Activated naive CD8-positive, alpha-beta T cell (primary cell): ENCODE results near the gene PGAP2.
"Not testable (repeated sequence)": the region's sequence is repeated elsewhere in the genome, so short reads cannot be mapped to it uniquely, and the experiment has no call there.

Experiments
- H3K27ac Mint-ChIP-seq: one replicate; pipeline ENCODE4 v1.8.0; 2021; ENCODE audit warnings: mixed read lengths
- H3K27me3 Mint-ChIP-seq: one replicate; pipeline ENCODE4 v1.8.0; 2021; ENCODE audit warnings: mixed read lengths
- H3K36me3 Mint-ChIP-seq: one replicate; pipeline ENCODE4 v1.8.0; 2021; ENCODE audit warnings: mixed read lengths
- H3K4me1 Mint-ChIP-seq: one replicate; pipeline ENCODE4 v1.8.0; 2021; ENCODE audit warnings: low read depth, mixed read lengths
- H3K4me3 Mint-ChIP-seq: one replicate; pipeline ENCODE4 v1.8.0; 2021; ENCODE audit warnings: mild to moderate bottlenecking, mixed read lengths
- H3K9me3 Mint-ChIP-seq: one replicate; pipeline ENCODE4 v1.8.0; 2021; ENCODE audit warnings: low read depth, mixed read lengths

The PGAP2 gene

GRCh38 chr11:3807909-3808860 lies at the start of gene PGAP2:
Gene PGAP2, plus strand, starts transcription at chr11:3808560. Its CDS starts 2,700 bp downstream, at chr11:3811260.
- H3K27ac Mint-ChIP-seq = peak within 1 kb of the TSS; percentile 95
- H3K4me1 Mint-ChIP-seq = peaks cover 14% of the 10 kb centered on the region
- peaks cover 2% of the 10 kb centered on the region for H3K36me3 Mint-ChIP-seq
- H3K27me3 Mint-ChIP-seq = no peaks in the 10 kb centered on the region
- H3K4me3 Mint-ChIP-seq = peak within 1 kb of the TSS; percentile 98
- no peaks in the 10 kb centered on the region for H3K9me3 Mint-ChIP-seq

GRCh38 chr11:3764266-3764665 lies 44.1 kb upstream of the PGAP2 start:
- no peaks in the 10 kb centered on the region for H3K27me3 Mint-ChIP-seq
- H3K4me3 Mint-ChIP-seq = no peak overlapping the region
- H3K4me1 Mint-ChIP-seq = no peaks in the 10 kb centered on the region
- no peaks in the 10 kb centered on the region for H3K9me3 Mint-ChIP-seq
- no peak overlapping the region for H3K27ac Mint-ChIP-seq
- H3K36me3 Mint-ChIP-seq = peaks cover 6% of the 10 kb centered on the region

GRCh38 chr11:3766836-3767235 lies 41.5 kb upstream of the PGAP2 start:
- H3K36me3 Mint-ChIP-seq = peaks cover 13% of the 10 kb centered on the region
- not testable (repeated sequence) for H3K9me3 Mint-ChIP-seq, H3K27me3 Mint-ChIP-seq, H3K27ac Mint-ChIP-seq, H3K4me3 Mint-ChIP-seq, H3K4me1 Mint-ChIP-seq

- Mint-ChIP-seq H3K9me3 (no peaks in the 10 kb centered on the region), H3K4me3 (no peak overlapping the region), H3K27me3 (no peaks in the 10 kb centered on the region), H3K27ac (no peak overlapping the region), H3K36me3 (peaks cover 10% of the 10 kb centered on the region), H3K4me1 (no peaks in the 10 kb centered on the region)
Observed at GRCh38 chr11:3767536-3767935, 40.8 kb upstream of the PGAP2 start.

- Mint-ChIP-seq H3K27ac (no peak overlapping the region), H3K27me3 (no peaks in the 10 kb centered on the region), H3K9me3 (no peaks in the 10 kb centered on the region), H3K4me3 (no peak overlapping the region), H3K36me3 (peaks cover 13% of the 10 kb centered on the region), H3K4me1 (no peaks in the 10 kb centered on the region)
Observed at GRCh38 chr11:3773180-3773579, 35.2 kb upstream of the PGAP2 start.

GRCh38 chr11:3775736-3776406 lies 32.5 kb upstream of the PGAP2 start:
- Mint-ChIP-seq H3K4me1 (no peaks in the 10 kb centered on the region), H3K9me3 (no peaks in the 10 kb centered on the region), H3K4me3 (no peak overlapping the region), H3K27me3 (no peaks in the 10 kb centered on the region), H3K36me3 (peaks cover 16% of the 10 kb centered on the region), H3K27ac (no peak overlapping the region)

GRCh38 chr11:3781423-3781822 lies 26.9 kb upstream of the PGAP2 start:
- Mint-ChIP-seq H3K4me3 (no peak overlapping the region), H3K9me3 (no peaks in the 10 kb centered on the region), H3K27me3 (no peaks in the 10 kb centered on the region)

GRCh38 chr11:3782963-3783362 lies 25.4 kb upstream of the PGAP2 start:
- H3K4me3 Mint-ChIP-seq = no peak overlapping the region
- H3K36me3 Mint-ChIP-seq = peaks cover 7% of the 10 kb centered on the region
- H3K27ac Mint-ChIP-seq = peak overlapping the region; percentile 34
- peaks cover 61% of the 10 kb centered on the region for H3K4me1 Mint-ChIP-seq
- no peaks in the 10 kb centered on the region for H3K9me3 Mint-ChIP-seq
- no peaks in the 10 kb centered on the region for H3K27me3 Mint-ChIP-seq

More at GRCh38 chr11:3781423-3781822, 26.9 kb upstream of the PGAP2 start:
- Mint-ChIP-seq H3K36me3 (peaks cover 7% of the 10 kb centered on the region), H3K27ac (no peak overlapping the region), H3K4me1 (peaks cover 45% of the 10 kb centered on the region)

- Mint-ChIP-seq H3K4me3 (no peak overlapping the region), H3K27ac (no peak overlapping the region), H3K36me3 (peaks cover 2% of the 10 kb centered on the region), H3K4me1 (peaks cover 65% of the 10 kb centered on the region), H3K9me3 (no peaks in the 10 kb centered on the region), H3K27me3 (no peaks in the 10 kb centered on the region)
Observed at GRCh38 chr11:3783611-3784010, 24.7 kb upstream of the PGAP2 start.

GRCh38 chr11:3786781-3787428 lies 21.5 kb upstream of the PGAP2 start:
- H3K4me3 Mint-ChIP-seq = peak overlapping the region; percentile 10
- H3K4me1 Mint-ChIP-seq = peaks cover 75% of the 10 kb centered on the region
- H3K9me3 Mint-ChIP-seq = no peaks in the 10 kb centered on the region
- H3K27ac Mint-ChIP-seq = peak overlapping the region; percentile 59
- H3K27me3 Mint-ChIP-seq = no peaks in the 10 kb centered on the region
- H3K36me3 Mint-ChIP-seq = peaks cover 2% of the 10 kb centered on the region

GRCh38 chr11:3794387-3794786 lies 14.0 kb upstream of the PGAP2 start:
- not testable (repeated sequence) for H3K36me3 Mint-ChIP-seq, H3K27me3 Mint-ChIP-seq, H3K9me3 Mint-ChIP-seq
- Mint-ChIP-seq H3K27ac (peak overlapping the region; percentile 72), H3K4me3 (peak overlapping the region; percentile 59), H3K4me1 (peaks cover 54% of the 10 kb centered on the region)

- Mint-ChIP-seq H3K36me3 (peaks cover 4% of the 10 kb centered on the region), H3K9me3 (no peaks in the 10 kb centered on the region), H3K27ac (peak overlapping the region; percentile 83), H3K4me3 (peak overlapping the region; percentile 98), H3K27me3 (no peaks in the 10 kb centered on the region), H3K4me1 (peaks cover 48% of the 10 kb centered on the region)
Observed at GRCh38 chr11:3795131-3796001, 13.0 kb upstream of the PGAP2 start.

GRCh38 chr11:3796002-3796311 lies 12.4 kb upstream of the PGAP2 start:
- Mint-ChIP-seq H3K36me3 (peaks cover 4% of the 10 kb centered on the region), H3K27ac (peak overlapping the region; percentile 83), H3K27me3 (no peaks in the 10 kb centered on the region), H3K4me3 (peak overlapping the region; percentile 98), H3K4me1 (peaks cover 44% of the 10 kb centered on the region), H3K9me3 (no peaks in the 10 kb centered on the region)

GRCh38 chr11:3796346-3796745 lies 12.0 kb upstream of the PGAP2 start:
- no peaks in the 10 kb centered on the region for H3K27me3 Mint-ChIP-seq
- peaks cover 44% of the 10 kb centered on the region for H3K4me1 Mint-ChIP-seq
- peaks cover 4% of the 10 kb centered on the region for H3K36me3 Mint-ChIP-seq

More at GRCh38 chr11:3796346-3796745, 12.0 kb upstream of the PGAP2 start:
- Mint-ChIP-seq H3K4me3 (peak overlapping the region; percentile 98), H3K9me3 (no peaks in the 10 kb centered on the region), H3K27ac (peak overlapping the region; percentile 83)
